GM21529 (cell line): ENCODE results near the gene MT1H.

Source experiments
- ATAC-seq: cut with Tn5 transposase; IDR thresholded peaks from one replicate; pipeline ENCODE4 v1.9.1; 2021; ENCODE audit not compliant: unreplicated experiment

MT1H gene

GRCh38 chr16:56684256-56684925, 14.8 kb downstream of the MT1H start:
- no peak for ATAC-seq

GRCh38 chr16:56684926-56685590, 15.4 kb downstream of the MT1H start:
- ATAC-seq: no peak

GRCh38 chr16:56686758-56687157, 17.1 kb downstream of the MT1H start:
- ATAC-seq: no peak

GRCh38 chr16:56688762-56689161, 19.1 kb downstream of the MT1H start:
- ATAC-seq: no peak

GRCh38 chr16:56689171-56689570, 19.6 kb downstream of the MT1H start:
- no peak for ATAC-seq

- no peak for ATAC-seq
Measured at GRCh38 chr16:56690420-56691122, 21.0 kb downstream of the MT1H start.

GRCh38 chr16:56691885-56692284, 22.3 kb downstream of the MT1H start:
- ATAC-seq: no peak

GRCh38 chr16:56695246-56695645, 25.6 kb downstream of the MT1H start:
- ATAC-seq: no peak

- no peak for ATAC-seq
Measured at GRCh38 chr16:56697456-56698155, 28.0 kb downstream of the MT1H start.

GRCh38 chr16:56700195-56700594, 30.6 kb downstream of the MT1H start:
- no peak for ATAC-seq

GRCh38 chr16:56700631-56701030, 31.0 kb downstream of the MT1H start:
- no peak for ATAC-seq

GRCh38 chr16:56701534-56701933, 31.9 kb downstream of the MT1H start:
- ATAC-seq: no peak

- ATAC-seq: no peak
Measured at GRCh38 chr16:56702836-56703235, 33.2 kb downstream of the MT1H start.

GRCh38 chr16:56708525-56709442, 39.2 kb downstream of the MT1H start:
- ATAC-seq: no peak

- ATAC-seq: no peak
Measured at GRCh38 chr16:56709443-56710040, 39.9 kb downstream of the MT1H start.

- ATAC-seq: no peak
Measured at GRCh38 chr16:56710181-56710737, 40.6 kb downstream of the MT1H start.

GRCh38 chr16:56711862-56712261, 42.2 kb downstream of the MT1H start:
- ATAC-seq: no peak

GRCh38 chr16:56713794-56714193, 44.2 kb downstream of the MT1H start:
- no peak for ATAC-seq

- ATAC-seq: no peak
Measured at GRCh38 chr16:56715126-56715525, 45.5 kb downstream of the MT1H start.

GRCh38 chr16:56716761-56717160, 47.1 kb downstream of the MT1H start:
- ATAC-seq: no peak
